ENCODE measurements around the gene CTNNBIP1.
"Not testable (repeated sequence)": the region's sequence is repeated elsewhere in the genome, so short reads cannot be mapped to it uniquely, and the experiment has no call there.

CTNNBIP1 gene

DNA sequence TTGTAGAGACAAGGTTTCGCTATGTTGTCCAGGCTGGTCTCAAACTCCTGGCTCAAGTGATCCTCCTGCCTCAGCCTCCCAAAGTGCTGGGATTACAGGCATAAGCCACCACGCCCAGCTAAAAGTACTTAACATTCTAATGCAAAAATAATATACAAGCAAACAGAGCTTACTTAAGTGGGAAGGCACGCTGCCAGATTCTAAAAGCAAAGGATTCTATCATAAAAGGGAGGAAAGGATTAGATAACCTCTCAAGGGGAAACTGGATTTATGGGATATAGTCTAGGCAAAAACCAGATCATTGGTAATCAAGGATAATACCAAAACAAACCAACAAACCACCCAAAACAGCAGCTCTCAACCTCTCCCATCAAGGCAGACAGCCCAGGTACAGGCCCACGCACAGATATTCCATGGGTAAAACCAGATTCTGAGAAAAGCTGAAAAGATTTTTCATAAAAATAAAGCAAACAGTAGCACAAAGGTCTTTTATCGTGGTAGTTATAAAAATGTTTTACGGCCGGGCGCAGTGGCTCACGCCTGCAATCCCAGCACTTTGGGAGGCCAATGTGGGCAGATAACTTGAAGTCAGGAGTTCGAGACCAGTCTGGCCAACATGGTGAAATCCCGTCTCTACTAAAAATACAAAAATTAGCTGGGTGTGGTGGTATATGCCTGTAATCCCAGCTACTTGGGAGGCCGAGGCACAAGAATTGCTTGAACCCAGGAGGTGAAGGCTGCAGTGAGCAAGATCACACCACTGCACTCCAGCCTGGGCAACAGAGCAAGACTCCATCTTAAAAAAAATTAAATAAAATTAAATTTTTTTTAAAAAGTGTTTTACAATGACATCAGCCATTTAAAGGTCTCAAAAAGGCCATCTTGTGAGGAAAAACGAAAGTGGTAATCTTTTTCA is 106.8 kb downstream of the CTNNBIP1 start:
- DNase-seq (ENCODE audit: low read depth): not testable (repeated sequence)

DNA sequence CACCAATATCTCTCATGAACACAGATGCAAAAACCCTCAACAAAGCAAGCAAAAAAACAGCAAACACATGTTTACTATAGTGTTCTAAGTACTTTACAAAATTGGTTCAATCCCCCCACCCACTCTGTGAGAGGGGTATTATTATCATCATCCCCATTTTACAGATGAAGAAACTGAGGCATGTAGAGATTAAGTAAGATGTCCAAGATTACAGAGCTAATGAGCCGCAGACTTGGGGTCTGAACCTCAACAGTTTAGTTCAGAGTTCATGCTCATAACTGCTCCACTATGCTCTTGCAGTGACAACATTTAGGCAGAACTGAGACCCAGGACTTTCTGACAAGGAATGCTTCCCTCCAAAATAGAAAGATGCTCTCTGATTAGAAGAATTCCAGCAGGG is 108.2 kb downstream of the CTNNBIP1 start:
- no peak for DNase-seq (ENCODE audit: low read depth)
